Endothelial cell (in vitro differentiated cells): ENCODE results near the gene WSCD1. TPM values are rescaled to one million over a fixed set of nuclear protein-coding genes. Genes with fewer than 3 reads are reported as not detected.

Experiments used
- DNase-seq: peaks from one replicate; pipeline ENCODE4 v3.0.0; 2021; ENCODE audit warnings: low spot score
- H3K27ac Mint-ChIP-seq: one replicate; pipeline ENCODE4 v1.8.0; 2021; ENCODE audit warnings: mixed read lengths, inconsistent platforms; ENCODE audit not compliant: unreplicated experiment
- H3K27me3 Mint-ChIP-seq: one replicate; pipeline ENCODE4 v1.8.0; 2021; ENCODE audit warnings: mild to moderate bottlenecking, moderate library complexity, mixed read lengths, inconsistent platforms; ENCODE audit not compliant: unreplicated experiment
- H3K36me3 Mint-ChIP-seq: one replicate; pipeline ENCODE4 v1.8.0; 2021; ENCODE audit warnings: mild to moderate bottlenecking, low read depth, mixed read lengths, inconsistent platforms; ENCODE audit not compliant: unreplicated experiment
- H3K4me1 Mint-ChIP-seq: one replicate; pipeline ENCODE4 v1.8.0; 2021; ENCODE audit warnings: mild to moderate bottlenecking, mixed read lengths, inconsistent platforms; ENCODE audit not compliant: unreplicated experiment
- H3K4me3 Mint-ChIP-seq: one replicate; pipeline ENCODE4 v1.8.0; 2021; ENCODE audit warnings: mild to moderate bottlenecking, mixed read lengths, inconsistent platforms; ENCODE audit not compliant: unreplicated experiment
- H3K9me3 Mint-ChIP-seq: one replicate; pipeline ENCODE4 v1.8.0; 2021; ENCODE audit warnings: mixed read lengths, inconsistent platforms; ENCODE audit not compliant: unreplicated experiment
- CTCF ChIP-seq: fragments of 200-600 bp; sonication (generic); IDR thresholded peaks from one replicate; pipeline ENCODE4 v1.5.0; 2021; ENCODE audit warnings: antibody characterized with exemption; ENCODE audit not compliant: unreplicated experiment
- total RNA-seq: library from RNA; stranded (reverse); fragmentation: NEBNext Ultra II Directional; extraction: Animal tissue kit (Norgen Biotek cat#: 25700); gene quantifications from one replicate; pipeline ENCODE4 v1.2.1, GENCODE V29; 2021; ENCODE audit not compliant: unreplicated experiment

The WSCD1 gene
- total RNA-seq, 1 donor from 2014 or later = 43.9 TPM

GRCh38 chr17:6046931-6047330 is 23.2 kb upstream of the WSCD1 start:
- no peak for DNase-seq
- Mint-ChIP-seq H3K27ac (no peak overlapping the region), H3K27me3 (no peaks in the 10 kb centered on the region), H3K4me1 (peaks cover 5% of the 10 kb centered on the region), H3K4me3 (no peak overlapping the region), H3K36me3 (no peaks in the 10 kb centered on the region), H3K9me3 (no peaks in the 10 kb centered on the region)
- TF ChIP-seq CTCF = no peak

GRCh38 chr17:6047966-6048365 is 22.2 kb upstream of the WSCD1 start:
- TF ChIP-seq CTCF = no peak
- DNase-seq = no peak
- H3K9me3 Mint-ChIP-seq = no peaks in the 10 kb centered on the region
- no peak overlapping the region for H3K4me3 Mint-ChIP-seq
- H3K27ac Mint-ChIP-seq = no peak overlapping the region
- H3K27me3 Mint-ChIP-seq = no peaks in the 10 kb centered on the region
- peaks cover 5% of the 10 kb centered on the region for H3K4me1 Mint-ChIP-seq
- no peaks in the 10 kb centered on the region for H3K36me3 Mint-ChIP-seq

- H3K4me1 Mint-ChIP-seq = peaks cover 5% of the 10 kb centered on the region
- no peak overlapping the region for H3K27ac Mint-ChIP-seq
- H3K27me3 Mint-ChIP-seq = no peaks in the 10 kb centered on the region
- H3K4me3 Mint-ChIP-seq = no peak overlapping the region
- no peak for DNase-seq
- no peaks in the 10 kb centered on the region for H3K36me3 Mint-ChIP-seq
- no peaks in the 10 kb centered on the region for H3K9me3 Mint-ChIP-seq
- TF ChIP-seq CTCF = no peak
These were observed 21.7 kb upstream of the WSCD1 start for GRCh38 chr17:6048486-6048885.

GRCh38 chr17:6052926-6053325 is 17.3 kb upstream of the WSCD1 start:
- no peak for TF ChIP-seq CTCF
- Mint-ChIP-seq H3K4me3 (no peak overlapping the region), H3K27me3 (peaks cover 4% of the 10 kb centered on the region), H3K27ac (no peak overlapping the region), H3K4me1 (peaks cover 7% of the 10 kb centered on the region), H3K9me3 (no peaks in the 10 kb centered on the region), H3K36me3 (no peaks in the 10 kb centered on the region)
- no peak for DNase-seq

- no peak overlapping the region for H3K4me3 Mint-ChIP-seq
- H3K27ac Mint-ChIP-seq = no peak overlapping the region
- H3K4me1 Mint-ChIP-seq = peaks cover 7% of the 10 kb centered on the region
These were observed 15.8 kb upstream of the WSCD1 start for GRCh38 chr17:6054372-6054771.

More at GRCh38 chr17:6054372-6054771, 15.8 kb upstream of the WSCD1 start:
- no peak for TF ChIP-seq CTCF
- H3K9me3 Mint-ChIP-seq = no peaks in the 10 kb centered on the region
- DNase-seq = no peak
- no peaks in the 10 kb centered on the region for H3K36me3 Mint-ChIP-seq
- peaks cover 5% of the 10 kb centered on the region for H3K27me3 Mint-ChIP-seq
